Naive B cell (primary cell): ENCODE measurements around the gene RGL4. TPM values are rescaled to one million over a fixed set of nuclear protein-coding genes. Genes with fewer than 3 reads are reported as not detected.

ENCODE experiments used
- ATAC-seq, 2 donors: fragments of 150-1000 bp; cut with Tn5 transposase; 2 replicates each; pipeline ENCODE4 v1.10.0; 2021; ENCODE audit warnings: low read depth in 2 of 2, mild to moderate bottlenecking in 2 of 2, moderate library complexity in 2 of 2
- DNase-seq: peaks from one replicate; pipeline ENCODE4 v3.0.0; 2022
- H3K27ac Mint-ChIP-seq, 6 donors: one replicate each; pipeline ENCODE4 v1.8.0; 2020 to 2022; ENCODE audit warnings: mild to moderate bottlenecking in 6 of 6, mixed read lengths in 6 of 6, moderate library complexity in 5 of 6, inconsistent platforms in 2 of 6
- H3K27me3 Mint-ChIP-seq, 3 donors: one replicate each; pipeline ENCODE4 v1.8.0; 2021 to 2022; ENCODE audit warnings: mixed read lengths in 3 of 3, mild to moderate bottlenecking in 1 of 3
- H3K36me3 Mint-ChIP-seq, 2 donors: one replicate each; pipeline ENCODE4 v1.8.0; 2020 to 2022; ENCODE audit warnings: mixed read lengths in 2 of 2, inconsistent platforms in 1 of 2, mild to moderate bottlenecking in 1 of 2
- H3K4me1 Mint-ChIP-seq, 3 donors: one replicate each; pipeline ENCODE4 v1.8.0; 2020 to 2022; ENCODE audit warnings: mixed read lengths in 3 of 3, inconsistent platforms in 1 of 3, mild to moderate bottlenecking in 1 of 3, moderate library complexity in 1 of 3
- H3K4me3 Mint-ChIP-seq, 8 donors: one replicate each; pipeline ENCODE4 v1.8.0; 2020 to 2022; ENCODE audit warnings: mild to moderate bottlenecking in 8 of 8, mixed read lengths in 8 of 8, moderate library complexity in 8 of 8, inconsistent platforms in 2 of 8
- H3K9me3 Mint-ChIP-seq, 7 donors: one replicate each; pipeline ENCODE4 v1.8.0; 2020 to 2022; ENCODE audit warnings: mixed read lengths in 7 of 7, mild to moderate bottlenecking in 5 of 7, inconsistent platforms in 2 of 7, moderate library complexity in 1 of 7
- polyA plus RNA-seq, 6 donors: library from polyadenylated mRNA; unstranded; fragments of 300-500 nt; fragmentation: Illumina TruSeq; gene quantifications; one replicate each; pipeline ENCODE4 v1.2.3, GENCODE V29; 2021; ENCODE audit warnings: low read depth in 6 of 6

The RGL4 gene
- polyA plus RNA-seq, 6 donors from 2014 or later = 0.78 to 3.9 (median 1.9) TPM

GRCh38 chr22:23697031-23697970 is 6.5 kb downstream of the RGL4 start:
- Mint-ChIP-seq H3K9me3 (no peaks in the 10 kb centered on the region), H3K4me3 (peak overlapping the region in 3 of 8 donors; percentile 56 to 93 (median 88)), H3K36me3 (peaks cover 14 to 18% of the 10 kb centered on the region in 2 donors), H3K27ac (peak overlapping the region; percentile 42 to 99 (median 98)), H3K27me3 (no peaks in the 10 kb centered on the region), H3K4me1 (peaks cover 26 to 33% (median 26%) of the 10 kb centered on the region in 3 donors)
- no peak for DNase-seq
- no peak for ATAC-seq

GRCh38 chr22:23698094-23698493 is 7.3 kb downstream of the RGL4 start:
- H3K27me3 Mint-ChIP-seq = no peaks in the 10 kb centered on the region
- H3K4me3 Mint-ChIP-seq = peak overlapping the region in 2 of 8 donors; percentile 51 to 59
- H3K27ac Mint-ChIP-seq = peak overlapping the region in 2 of 6 donors; percentile 89 to 98
- peaks cover 26 to 38% (median 26%) of the 10 kb centered on the region in 3 donors for H3K4me1 Mint-ChIP-seq
- H3K36me3 Mint-ChIP-seq = peaks cover 15 to 22% of the 10 kb centered on the region in 2 donors
- no peaks in the 10 kb centered on the region for H3K9me3 Mint-ChIP-seq
- DNase-seq (no peak), ATAC-seq (no peak)

- ATAC-seq (no peak), DNase-seq (no peak)
- no peaks in the 10 kb centered on the region for H3K9me3 Mint-ChIP-seq
- peaks cover 15 to 22% of the 10 kb centered on the region in 2 donors for H3K36me3 Mint-ChIP-seq
- no peaks in the 10 kb centered on the region for H3K27me3 Mint-ChIP-seq
- peak overlapping the region in 2 of 8 donors; percentile 56 to 59 for H3K4me3 Mint-ChIP-seq
- H3K27ac Mint-ChIP-seq = peak overlapping the region in 2 of 6 donors; percentile 88 to 98
- H3K4me1 Mint-ChIP-seq = peaks cover 26 to 39% (median 31%) of the 10 kb centered on the region in 3 donors
Measured at GRCh38 chr22:23698673-23699235, 7.9 kb downstream of the RGL4 start.

- H3K27ac Mint-ChIP-seq = no peak overlapping the region
Measured at GRCh38 chr22:23700706-23701105, 9.9 kb downstream of the RGL4 start.

GRCh38 chr22:23704062-23704461 is 13.2 kb downstream of the RGL4 start:
- peaks cover 5 to 20% (median 14%) of the 10 kb centered on the region in 3 donors for H3K4me1 Mint-ChIP-seq
- H3K4me3 Mint-ChIP-seq = no peak overlapping the region
- H3K36me3 Mint-ChIP-seq = peaks cover 33 to 55% of the 10 kb centered on the region in 2 donors
- no peaks in the 10 kb centered on the region for H3K27me3 Mint-ChIP-seq
- no peak for DNase-seq
- no peak for ATAC-seq
- H3K9me3 Mint-ChIP-seq = no peaks in the 10 kb centered on the region
- no peak overlapping the region for H3K27ac Mint-ChIP-seq

More at GRCh38 chr22:23700706-23701105, 9.9 kb downstream of the RGL4 start:
- H3K4me1 Mint-ChIP-seq = peaks cover 22 to 37% (median 27%) of the 10 kb centered on the region in 3 donors
- H3K27me3 Mint-ChIP-seq = no peaks in the 10 kb centered on the region
- no peaks in the 10 kb centered on the region for H3K9me3 Mint-ChIP-seq
- H3K36me3 Mint-ChIP-seq = peaks cover 29 to 31% of the 10 kb centered on the region in 2 donors
- H3K4me3 Mint-ChIP-seq = no peak overlapping the region
- DNase-seq (no peak), ATAC-seq (no peak)

GRCh38 chr22:23704829-23705228 is 14.0 kb downstream of the RGL4 start:
- Mint-ChIP-seq H3K4me3 (no peak overlapping the region), H3K36me3 (peaks cover 33 to 55% of the 10 kb centered on the region in 2 donors), H3K27ac (peak overlapping the region in 1 of 6 donors; percentile 16), H3K4me1 (peaks cover 5 to 20% (median 14%) of the 10 kb centered on the region in 3 donors), H3K9me3 (no peaks in the 10 kb centered on the region), H3K27me3 (no peaks in the 10 kb centered on the region)
- ATAC-seq (no peak), DNase-seq (no peak)

DNA sequence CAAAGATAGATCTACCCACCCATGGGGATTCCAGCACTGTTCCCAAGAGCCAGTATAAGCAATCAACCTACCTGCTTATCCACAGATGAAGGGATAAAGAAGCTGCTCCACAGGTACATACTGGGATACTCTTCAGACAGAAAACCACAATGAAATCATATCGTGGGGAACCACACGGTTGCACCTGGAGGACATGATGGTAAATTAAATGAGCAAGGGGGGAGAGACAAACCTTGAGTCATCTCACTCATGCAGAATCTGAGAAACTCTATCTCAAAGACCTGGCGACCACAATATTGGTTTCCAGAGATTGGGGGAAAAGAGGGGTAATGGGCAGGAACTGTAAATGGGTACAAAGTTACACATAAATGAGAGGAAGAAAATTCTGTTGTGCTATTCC is 14.5 kb downstream of the RGL4 start:
- peaks cover 35 to 55% of the 10 kb centered on the region in 2 donors for H3K36me3 Mint-ChIP-seq
- H3K9me3 Mint-ChIP-seq = no peaks in the 10 kb centered on the region
- peaks cover 5 to 20% (median 14%) of the 10 kb centered on the region in 3 donors for H3K4me1 Mint-ChIP-seq
- no peak overlapping the region for H3K4me3 Mint-ChIP-seq
- ATAC-seq = no peak
- no peaks in the 10 kb centered on the region for H3K27me3 Mint-ChIP-seq
- DNase-seq = no peak
- peak overlapping the region in 1 of 6 donors; percentile 68 for H3K27ac Mint-ChIP-seq

- Mint-ChIP-seq H3K4me3 (no peak overlapping the region), H3K4me1 (peaks cover 7 to 9% (median 8%) of the 10 kb centered on the region in 3 donors), H3K27me3 (no peaks in the 10 kb centered on the region), H3K9me3 (no peaks in the 10 kb centered on the region), H3K27ac (peak overlapping the region in 2 of 6 donors; percentile 40 to 62), H3K36me3 (peaks cover 36 to 40% of the 10 kb centered on the region in 2 donors)
- DNase-seq = no peak
- ATAC-seq = no peak
Measured at GRCh38 chr22:23708270-23708669, 17.5 kb downstream of the RGL4 start.

DNA sequence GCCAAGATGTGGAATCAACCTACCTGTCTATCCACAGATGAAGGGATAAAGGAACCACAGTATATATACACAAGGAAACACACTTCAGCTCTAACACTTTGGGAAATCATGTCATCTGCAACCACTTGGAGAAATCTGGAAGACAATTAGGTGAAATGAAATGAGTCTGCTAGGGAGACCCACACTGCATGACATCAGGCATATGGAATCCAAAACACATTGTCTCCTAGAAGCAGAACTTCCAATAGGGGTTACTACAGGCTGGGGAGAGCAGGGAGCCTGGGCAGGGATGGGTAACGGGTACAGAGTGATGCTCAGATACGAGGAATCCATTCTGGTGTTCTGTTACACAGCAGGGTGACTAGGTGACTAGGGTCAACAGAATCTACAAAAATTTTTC is 18.3 kb downstream of the RGL4 start:
- Mint-ChIP-seq H3K9me3 (no peaks in the 10 kb centered on the region), H3K36me3 (peaks cover 38 to 45% of the 10 kb centered on the region in 2 donors), H3K4me1 (peaks cover 9 to 13% (median 12%) of the 10 kb centered on the region in 3 donors), H3K4me3 (no peak overlapping the region), H3K27me3 (no peaks in the 10 kb centered on the region), H3K27ac (peak overlapping the region in 1 of 6 donors; percentile 12)
- ATAC-seq (no peak), DNase-seq (no peak)

DNA sequence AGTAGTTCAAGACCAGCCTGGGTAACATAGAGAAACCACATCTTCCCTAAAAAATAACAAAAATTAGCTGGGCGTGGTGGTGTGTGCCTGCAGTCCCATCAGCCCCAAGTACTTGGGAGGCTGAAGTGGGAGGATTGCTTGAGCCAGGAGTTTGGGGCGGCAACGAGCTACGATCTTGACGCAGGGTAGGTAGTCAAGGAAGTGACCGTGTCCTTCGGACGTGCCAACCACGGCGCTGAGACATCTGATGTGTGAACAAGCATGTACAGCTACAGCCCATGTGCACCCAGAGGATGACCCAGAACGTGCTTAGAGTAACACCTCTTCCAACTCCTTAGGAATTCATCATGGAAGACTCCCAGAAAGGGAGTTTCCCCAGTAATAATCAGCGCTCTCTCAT is 21.4 kb downstream of the RGL4 start:
- Mint-ChIP-seq H3K36me3 (peaks cover 19 to 28% of the 10 kb centered on the region in 2 donors), H3K27me3 (no peaks in the 10 kb centered on the region), H3K4me3 (peak overlapping the region in 1 of 8 donors; percentile 22), H3K27ac (peak overlapping the region in 1 of 6 donors; percentile 47), H3K9me3 (no peaks in the 10 kb centered on the region), H3K4me1 (peaks cover 7 to 28% (median 26%) of the 10 kb centered on the region in 3 donors)
- ATAC-seq (no peak), DNase-seq (no peak)

DNA sequence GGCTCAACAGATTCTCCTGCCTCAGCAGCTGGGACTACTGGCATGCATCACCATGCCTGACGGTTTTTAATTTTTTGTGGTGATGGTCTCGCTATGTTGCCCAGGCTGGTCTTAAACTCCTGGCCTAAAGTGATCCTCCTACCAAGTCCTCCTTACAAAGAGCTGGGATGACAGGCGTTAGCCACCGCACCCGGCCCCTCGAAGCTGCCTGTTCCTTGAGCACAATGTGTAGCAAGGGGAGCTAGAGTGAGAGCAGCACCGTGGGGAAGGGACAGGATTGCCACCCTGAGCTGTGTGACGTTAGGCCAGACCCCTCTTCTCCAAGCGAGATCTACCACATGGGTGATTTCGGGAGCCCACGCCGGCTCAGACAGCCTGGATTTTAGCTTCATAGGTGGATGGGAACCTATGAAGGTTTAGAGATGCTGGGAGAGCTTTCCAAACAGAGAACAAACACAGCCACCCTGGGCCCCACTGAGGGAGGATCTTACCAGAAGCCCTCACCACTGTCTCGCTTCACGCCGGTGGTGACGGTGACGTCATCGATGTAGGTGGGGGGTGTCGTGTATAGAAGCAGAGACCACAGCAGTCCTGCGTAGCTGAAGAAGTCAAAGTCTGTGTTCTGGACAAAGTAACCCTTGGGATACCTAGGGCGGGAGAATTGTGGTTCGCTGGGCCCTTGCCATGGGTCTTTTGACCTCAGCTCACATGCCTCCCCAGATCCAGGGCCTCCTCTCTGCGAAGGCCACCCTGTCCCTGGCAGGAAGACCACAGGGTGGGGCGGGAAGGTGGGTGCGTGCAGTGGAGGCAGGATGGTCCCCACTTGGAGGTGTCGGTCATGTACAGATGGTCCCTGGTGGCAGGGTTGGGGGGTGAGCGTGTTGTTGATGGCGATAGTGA is 23.1 kb downstream of the RGL4 start:
- Mint-ChIP-seq H3K36me3 (peaks cover 8 to 19% of the 10 kb centered on the region in 2 donors), H3K4me3 (peak overlapping the region in 7 of 8 donors; percentile 12 to 76 (median 60))

DNA sequence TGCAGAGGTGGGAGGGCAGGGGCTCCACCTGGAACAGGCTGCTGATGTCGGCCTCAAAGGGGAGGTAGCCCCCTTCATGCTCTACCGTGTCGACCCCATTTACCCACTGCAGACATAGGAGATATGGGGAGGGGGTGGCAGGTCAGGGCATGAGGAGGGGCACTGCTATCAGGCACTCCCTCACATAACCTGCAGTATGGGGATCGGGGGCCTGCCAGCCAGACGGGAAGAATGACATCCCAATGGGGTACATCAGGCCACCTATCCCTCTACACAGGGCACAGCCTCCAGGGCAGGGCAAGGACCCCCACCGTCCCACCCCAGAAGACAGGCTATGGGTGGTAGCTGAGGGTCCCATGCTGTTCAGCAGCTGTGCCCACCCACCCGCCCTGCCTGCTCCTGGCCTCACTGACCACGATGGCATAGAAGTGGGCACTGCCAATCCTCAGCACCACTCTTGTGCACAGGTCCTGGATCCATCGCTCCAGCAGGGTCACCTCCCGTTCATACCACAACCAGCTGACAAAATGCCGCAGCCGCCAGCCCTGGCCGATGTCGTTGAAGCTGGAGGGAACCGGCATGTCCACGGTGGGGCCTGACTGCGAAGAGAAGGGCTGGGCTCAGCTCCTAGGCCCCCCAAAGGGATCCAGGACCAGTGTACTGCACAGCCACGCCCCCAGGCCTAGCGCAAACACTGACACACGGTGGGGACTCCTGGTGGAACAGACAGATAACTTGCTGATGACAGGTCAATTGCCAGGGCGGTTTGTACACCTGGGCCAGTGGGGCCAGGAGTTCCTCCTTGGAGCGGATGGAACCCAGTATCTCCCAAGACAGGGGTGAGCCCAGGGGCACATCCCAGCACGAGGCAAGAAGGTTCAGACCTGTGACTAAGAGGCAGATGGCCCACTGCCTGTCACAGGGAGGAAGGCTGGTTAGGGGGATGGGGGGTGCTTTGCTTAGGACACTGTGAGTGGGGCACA is 24.1 kb downstream of the RGL4 start:
- Mint-ChIP-seq H3K27me3 (no peaks in the 10 kb centered on the region), H3K9me3 (no peaks in the 10 kb centered on the region), H3K4me3 (peak overlapping the region; percentile 49 to 88 (median 84)), H3K4me1 (peaks cover 7 to 31% (median 30%) of the 10 kb centered on the region in 3 donors), H3K36me3 (peaks cover 8 to 19% of the 10 kb centered on the region in 2 donors), H3K27ac (peak overlapping the region in 4 of 6 donors; percentile 59 to 92 (median 84))
- DNase-seq (no peak), ATAC-seq (no peak)

More for the DNA sequence above, 23.1 kb downstream of the RGL4 start:
- Mint-ChIP-seq H3K9me3 (no peaks in the 10 kb centered on the region), H3K27me3 (no peaks in the 10 kb centered on the region), H3K4me1 (peaks cover 7 to 31% (median 30%) of the 10 kb centered on the region in 3 donors), H3K27ac (peak overlapping the region in 4 of 6 donors; percentile 47 to 83 (median 78))
- ATAC-seq = no peak
- DNase-seq = no peak
